Mammary epithelial cell (primary cell): ENCODE data around the gene WDR19.

Experiments
- CTCF ChIP-seq, 2 donors: IDR thresholded peaks in 1 of 2; conservative IDR thresholded peaks in 1 of 2; 2 replicates each; pipeline ENCODE4 v1.5.1; 2011 to 2012; ENCODE audit warnings: inconsistent platforms in 2 of 2, low read length in 2 of 2, mild to moderate bottlenecking in 2 of 2, control low read depth in 1 of 2, low read depth in 1 of 2; ENCODE audit not compliant: insufficient read depth in 1 of 2; ENCODE audit errors: extremely low read depth in 1 of 2
- EZH2 ChIP-seq: IDR thresholded peaks from 2 replicates; pipeline ENCODE4 v1.6.1; 2012; ENCODE audit warnings: low read length, inconsistent platforms, borderline replicate concordance

- no peak for TF ChIP-seq CTCF (conservative IDR thresholded peaks at IDR 0.05 in 1 of 2, IDR thresholded peaks at IDR 0.05 in 1 of 2; ENCODE audit: extremely low read depth in 1 of 2, insufficient read depth in 1 of 2, low read depth in 1 of 2, low read length in 2 of 2)
- no peak for TF ChIP-seq EZH2
Measured at GRCh38 chr4:39231660-39232059, 49.3 kb downstream of the WDR19 start.
